Activated naive CD4-positive, alpha-beta T cell treated with anti-CD3 and anti-CD28 coated beads for 36 hours (primary cell): ENCODE results near the gene PPP1R13L. TPM values are rescaled to one million over a fixed set of nuclear protein-coding genes. Genes with fewer than 3 reads are reported as not detected.
"Not testable (repeated sequence)": the region's sequence is repeated elsewhere in the genome, so short reads cannot be mapped to it uniquely, and the experiment has no call there.

Experiments
- CTCF ChIA-PET: fragments of 350-600 bp; sonication (Branson Sonifier 250); formaldehyde crosslinking; loops from one replicate; lab custom pipeline; 2021; ENCODE audit warnings: antibody characterized with exemption; lab: Charles Lee
- DNase-seq: peaks from one replicate; pipeline ENCODE4 v3.0.0-alpha.2; 2020
- H3K27ac Mint-ChIP-seq: one replicate; pipeline ENCODE4 v1.8.0; 2021; ENCODE audit warnings: mild to moderate bottlenecking, mixed read lengths
- H3K27me3 Mint-ChIP-seq: one replicate; pipeline ENCODE4 v1.8.0; 2021; ENCODE audit warnings: low read depth, mixed read lengths
- H3K36me3 Mint-ChIP-seq: one replicate; pipeline ENCODE4 v1.8.0; 2021; ENCODE audit warnings: low read depth, mixed read lengths
- H3K4me1 Mint-ChIP-seq: one replicate; pipeline ENCODE4 v1.8.0; 2021; ENCODE audit warnings: low read depth, mixed read lengths
- H3K4me3 Mint-ChIP-seq: one replicate; pipeline ENCODE4 v1.8.0; 2021; ENCODE audit warnings: mild to moderate bottlenecking, moderate library complexity, mixed read lengths
- H3K9me3 Mint-ChIP-seq: one replicate; pipeline ENCODE4 v1.8.0; 2021; ENCODE audit warnings: mixed read lengths
- intact Hi-C: fragments of 100-400 bp; cut with micrococcal nuclease; formaldehyde crosslinking; loops from one replicate; pipeline ENCODE4 v1.15.1; 2023
- total RNA-seq, 2 experiments: library from RNA; stranded (reverse); gene quantifications; one replicate each; pipeline ENCODE4 v1.2.3, GENCODE V29; 2021

PPP1R13L gene
- total RNA-seq, 2 experiments from 2014 or later: 4.0 to 4.8 TPM

DNA sequence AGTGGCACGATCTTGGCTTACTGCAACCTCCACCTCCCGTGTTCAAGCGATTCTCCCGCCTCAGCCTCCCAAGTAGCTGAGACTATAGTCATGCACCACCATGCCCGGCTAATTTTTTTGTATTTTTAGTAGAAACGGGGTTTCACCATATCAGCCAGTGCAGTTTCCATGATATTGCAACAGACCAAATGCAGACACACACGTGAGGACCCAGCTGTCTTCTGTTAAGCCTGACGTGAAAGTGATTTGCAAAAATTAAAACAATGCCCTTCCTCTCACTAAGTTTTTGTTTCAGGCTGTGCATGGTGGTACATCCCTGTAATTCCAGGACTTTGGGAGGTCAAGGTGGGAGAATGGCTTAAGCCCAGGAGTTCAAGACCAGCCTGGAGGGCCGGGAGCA, 26.1 kb upstream of the PPP1R13L start:
- H3K4me3 Mint-ChIP-seq, H3K27ac Mint-ChIP-seq, intact Hi-C loops, DNase-seq, H3K36me3 Mint-ChIP-seq, H3K27me3 Mint-ChIP-seq, H3K9me3 Mint-ChIP-seq: not testable (repeated sequence)
- CTCF ChIA-PET: interaction anchor here (1.3 to 1.8 kb wide), 4 partner anchors 29 to 54 kb away, joined by 3 to 7 read pairs (median 4); no protein-coding TSS in a partner anchor
- peaks cover 14% of the 10 kb centered on the region for H3K4me1 Mint-ChIP-seq

DNA sequence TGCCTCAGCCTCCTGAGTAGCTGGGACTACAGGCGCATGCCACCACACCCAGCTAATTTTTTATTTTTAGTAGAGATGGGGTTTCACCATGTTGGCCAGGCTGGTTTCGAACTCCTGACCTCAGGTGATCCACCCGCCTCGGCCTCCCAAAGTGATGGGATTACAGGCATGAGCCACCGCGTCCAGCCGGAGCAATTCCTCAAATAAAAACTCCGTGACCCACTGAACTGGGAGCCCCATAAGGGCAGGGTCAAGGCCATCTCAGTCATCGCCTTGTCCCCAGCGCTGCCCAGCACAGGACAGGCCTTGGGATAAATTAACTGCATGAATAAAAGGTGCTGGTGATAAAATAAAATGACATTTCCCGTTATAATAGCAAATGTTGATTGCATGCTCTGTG, 25.0 kb upstream of the PPP1R13L start:
- H3K36me3 Mint-ChIP-seq, H3K27ac Mint-ChIP-seq: not testable (repeated sequence)

DNA sequence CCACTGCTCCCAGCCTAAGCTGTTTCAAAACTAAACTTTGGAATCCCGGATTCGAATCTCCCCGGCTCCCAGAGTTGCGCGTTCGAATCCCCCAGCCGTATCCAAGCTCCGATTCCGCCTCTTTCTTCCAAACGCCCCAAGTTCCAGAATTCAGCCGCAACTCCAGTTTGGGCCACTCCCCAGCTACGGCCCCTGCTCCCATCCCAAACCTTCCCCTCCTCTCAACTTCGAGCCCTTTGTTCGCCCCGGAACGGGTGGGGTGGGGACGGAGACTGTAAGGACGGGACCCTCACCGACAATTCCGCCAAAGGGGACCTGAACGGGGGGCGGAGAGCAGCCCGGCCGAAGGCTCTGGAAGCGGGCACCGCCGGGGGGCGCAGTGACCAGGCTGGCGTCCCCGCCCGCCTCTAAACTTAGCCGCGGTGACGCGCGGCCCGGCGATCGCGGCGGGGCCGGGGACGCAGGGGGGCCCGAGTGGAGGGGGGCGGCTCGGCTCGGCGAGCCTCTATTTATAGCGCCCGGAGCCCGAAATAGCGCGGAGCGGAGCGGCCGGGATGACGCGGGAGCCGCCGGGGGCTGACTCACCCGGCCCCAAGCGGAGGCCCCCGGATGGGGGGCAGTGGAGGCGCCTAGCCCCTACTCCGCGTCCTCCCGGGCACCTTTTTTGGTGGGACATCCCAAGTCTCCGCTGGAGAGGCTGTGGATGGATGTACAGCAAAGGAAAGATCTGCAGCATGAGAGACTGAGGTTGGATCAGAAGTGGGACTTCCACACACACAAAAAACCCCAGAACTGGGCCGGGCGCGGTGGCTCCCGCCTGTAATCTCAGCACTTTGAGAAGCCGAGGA, 23.7 kb upstream of the PPP1R13L start:
- CTCF ChIA-PET: interaction anchor here (0.5 to 2.9 kb wide), 8 partner anchors 9 to 57 kb away, joined by 3 to 16 read pairs (median 6); no protein-coding TSS in a partner anchor
- Mint-ChIP-seq H3K36me3 (no peaks in the 10 kb centered on the region), H3K4me1 (peaks cover 29% of the 10 kb centered on the region), H3K4me3 (peak overlapping the region; percentile 70), H3K27me3 (peaks cover 3% of the 10 kb centered on the region), H3K27ac (no peak overlapping the region), H3K9me3 (no peaks in the 10 kb centered on the region)
- intact Hi-C loops: loop anchor here (5.0 kb wide), 1 partner anchor 129 kb away; no protein-coding TSS in a partner anchor
- DNase-seq: peak; percentile 31

More for the DNA sequence above, 25.0 kb upstream of the PPP1R13L start:
- DNase-seq, H3K27me3 Mint-ChIP-seq, H3K9me3 Mint-ChIP-seq, H3K4me3 Mint-ChIP-seq: not testable (repeated sequence)
- CTCF ChIA-PET: interaction anchor here (1.8 kb wide), 1 partner anchor 28 kb away, joined by 5 read pairs; no protein-coding TSS in a partner anchor
- intact Hi-C loops: loop anchor here (5.0 kb wide), 1 partner anchor 127 kb away; no protein-coding TSS in a partner anchor
- H3K4me1 Mint-ChIP-seq: peaks cover 18% of the 10 kb centered on the region

DNA sequence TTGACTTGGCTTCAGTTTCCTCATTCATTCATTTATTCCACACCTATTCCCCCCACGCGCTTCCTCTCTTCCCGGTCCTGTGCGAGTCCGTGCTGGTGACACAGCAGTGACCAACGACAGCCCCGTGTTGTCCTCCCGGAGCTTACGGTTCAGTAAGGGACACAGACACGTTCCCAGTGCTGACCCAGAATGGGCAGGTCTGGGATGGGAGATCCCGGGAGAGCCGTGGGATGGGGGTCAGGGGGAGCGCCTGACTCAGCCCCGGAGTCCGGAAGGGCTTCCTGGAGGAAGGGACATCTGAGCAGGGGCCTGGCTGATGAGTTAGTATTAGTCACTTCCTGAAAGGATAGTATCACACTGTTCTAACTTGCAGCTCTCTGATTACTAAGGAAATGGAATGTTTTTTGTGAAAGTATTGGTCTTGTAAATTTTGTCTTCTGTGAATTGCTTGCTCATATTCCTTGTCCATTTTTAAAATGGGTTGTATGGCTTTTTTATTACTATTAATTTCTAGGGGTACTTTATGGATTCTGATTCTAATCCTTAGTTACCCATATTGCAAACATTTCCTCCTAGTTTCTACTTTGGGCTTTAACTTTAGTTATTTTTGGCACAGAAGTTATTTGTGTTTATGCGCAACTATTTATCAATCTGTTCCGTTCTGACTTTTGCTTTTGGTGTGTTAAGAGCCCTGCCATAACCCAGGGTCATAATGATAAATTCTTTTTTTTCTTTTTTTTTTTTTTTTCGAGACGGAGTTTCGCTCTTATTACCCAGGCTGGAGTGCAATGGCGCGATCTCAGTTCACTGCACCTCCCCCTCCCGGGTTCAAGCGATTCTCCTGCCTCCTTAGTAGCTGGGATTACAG, 19.6 kb upstream of the PPP1R13L start:
- peak; percentile 69 for DNase-seq
- Mint-ChIP-seq H3K27ac (peak overlapping the region; percentile 90), H3K9me3 (no peaks in the 10 kb centered on the region), H3K27me3 (peaks cover 3% of the 10 kb centered on the region), H3K36me3 (peaks cover 6% of the 10 kb centered on the region), H3K4me3 (peak overlapping the region; percentile 94), H3K4me1 (peaks cover 58% of the 10 kb centered on the region)
- intact Hi-C loops: loop anchor here (1.0 to 5.0 kb wide), 4 partner anchors 18 to 268 kb away; partner anchors contain the start of genes POLR1G, QPCTL and SNRPD2
- CTCF ChIA-PET: interaction anchor here (0.6 to 3.3 kb wide), 5 partner anchors 15 to 277 kb away, joined by 3 to 12 read pairs (median 3); no protein-coding TSS in a partner anchor

DNA sequence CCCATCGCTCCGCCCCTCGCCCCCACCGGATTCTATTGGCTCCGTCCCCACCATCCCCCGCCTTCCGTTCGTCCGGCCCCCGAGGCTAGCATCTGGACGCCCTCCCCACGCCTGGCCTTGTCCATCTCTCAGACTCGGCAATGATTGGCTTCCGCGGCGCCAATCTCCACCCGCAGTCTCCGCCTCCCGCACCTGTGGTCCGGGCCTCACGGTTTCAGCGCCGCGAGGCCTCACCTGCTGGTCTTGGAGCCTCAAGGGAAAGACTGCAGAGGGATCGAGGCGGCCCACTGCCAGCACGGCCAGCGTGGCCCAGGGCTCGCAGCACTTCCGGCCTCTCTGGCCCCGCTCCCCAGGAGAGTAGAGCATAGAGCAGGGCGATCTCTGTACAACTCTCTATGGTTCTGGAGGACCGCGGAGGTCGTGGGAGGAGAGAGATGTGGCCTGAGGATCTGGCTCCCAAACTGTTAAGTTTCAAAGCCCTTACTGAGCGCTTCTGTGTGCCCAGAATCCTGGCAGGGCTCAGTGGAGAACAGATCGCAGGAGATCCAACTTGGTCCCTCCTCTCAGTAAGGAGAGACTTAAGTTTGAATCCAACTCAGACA, 18.8 kb upstream of the PPP1R13L start, which contains the start of gene ERCC1:
Gene ERCC1 (minus strand): TSS at position 329 of the 602 bp plus-strand sequence. CDS start 543 bp downstream, outside the sequence.
- intact Hi-C loops: loop anchor here (1.0 to 5.0 kb wide), 3 partner anchors 17 to 269 kb away; partner anchors contain the start of genes POLR1G, QPCTL and SNRPD2
- no peaks in the 10 kb centered on the region for H3K9me3 Mint-ChIP-seq
- peaks cover 3% of the 10 kb centered on the region for H3K27me3 Mint-ChIP-seq
- H3K36me3 Mint-ChIP-seq: peaks cover 8% of the 10 kb centered on the region
- DNase-seq: peak; percentile 90
- H3K4me1 Mint-ChIP-seq: peaks cover 63% of the 10 kb centered on the region
- peak within 1 kb of the TSS; percentile 90 for H3K27ac Mint-ChIP-seq
- H3K4me3 Mint-ChIP-seq: peak within 1 kb of the TSS; percentile 94
- CTCF ChIA-PET: interaction anchor here (0.6 to 3.3 kb wide), 4 partner anchors 17 to 278 kb away, joined by 3 to 12 read pairs (median 4); partner anchors contain the start of gene PPP1R13L

DNA sequence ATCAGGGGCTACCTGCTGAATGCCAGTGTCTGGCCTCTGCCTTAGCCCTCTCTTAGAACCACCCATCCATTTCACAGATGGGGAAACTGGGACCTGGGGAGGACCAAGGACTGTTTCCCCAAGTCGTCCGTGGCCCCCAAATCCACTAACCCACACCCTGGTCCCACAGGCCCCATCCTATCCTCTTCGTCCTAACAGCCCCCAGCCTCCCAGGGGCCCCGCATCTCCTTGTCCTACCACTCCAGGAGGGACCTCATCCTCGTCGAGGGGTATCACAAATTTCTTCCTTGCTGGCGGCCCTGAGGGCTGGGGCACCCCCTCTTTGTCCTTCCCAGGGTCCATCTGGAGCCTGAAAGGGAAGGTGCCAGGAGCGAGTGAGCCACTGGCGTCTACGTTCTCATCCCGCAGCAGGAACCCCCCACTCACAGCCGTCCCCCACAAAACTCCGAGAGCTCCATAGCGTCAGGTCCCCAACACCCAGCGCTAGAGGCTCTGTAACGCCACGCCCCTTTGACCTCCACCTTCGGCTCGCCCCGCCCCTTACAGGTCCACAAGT, 18.2 kb upstream of the PPP1R13L start:
- Mint-ChIP-seq H3K27me3 (no peaks in the 10 kb centered on the region), H3K4me3 (peak overlapping the region; percentile 94), H3K9me3 (no peaks in the 10 kb centered on the region), H3K36me3 (peaks cover 10% of the 10 kb centered on the region), H3K27ac (peak overlapping the region; percentile 90), H3K4me1 (peaks cover 59% of the 10 kb centered on the region)
- CTCF ChIA-PET: interaction anchor here (0.6 to 1.0 kb wide), 2 partner anchors 16 to 18 kb away, joined by 3 to 4 read pairs; partner anchors contain the start of gene PPP1R13L
- intact Hi-C loops: loop anchor here (5.0 kb wide), 1 partner anchor 269 kb away; the partner anchor contains the start of genes QPCTL and SNRPD2
- no peak for DNase-seq

DNA sequence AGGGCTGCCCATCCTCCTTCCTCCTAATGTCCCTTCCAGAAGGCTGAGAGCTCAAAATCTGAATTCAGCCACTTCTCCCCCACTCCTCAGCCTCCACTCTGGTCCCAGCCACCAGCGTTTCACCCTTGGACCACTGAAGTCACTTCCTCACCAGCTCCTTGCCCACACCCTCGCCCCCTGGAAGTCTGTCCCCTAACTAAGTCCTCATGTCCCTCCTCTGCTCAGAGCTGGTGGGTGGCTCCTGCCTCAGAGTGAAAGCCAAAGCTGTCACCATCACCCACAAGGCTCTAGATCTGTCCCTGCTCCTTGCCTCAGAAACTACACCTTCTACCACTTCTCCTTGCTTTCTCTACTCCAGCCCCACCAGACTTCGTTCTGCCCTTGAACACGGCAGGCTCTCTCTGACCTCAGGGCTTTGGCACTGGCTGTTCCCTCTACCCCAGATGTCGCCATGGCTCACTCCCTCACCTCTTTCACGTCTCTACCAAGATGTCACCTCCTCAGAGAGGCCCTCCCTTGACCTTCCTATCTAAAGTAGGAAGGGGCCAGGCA, 17.2 kb upstream of the PPP1R13L start:
- Mint-ChIP-seq H3K4me3 (no peak overlapping the region), H3K27ac (no peak overlapping the region), H3K4me1 (peaks cover 52% of the 10 kb centered on the region), H3K36me3 (peaks cover 10% of the 10 kb centered on the region), H3K27me3 (no peaks in the 10 kb centered on the region), H3K9me3 (no peaks in the 10 kb centered on the region)
- no peak for DNase-seq
- intact Hi-C loops: loop anchor here (5.0 kb wide), 1 partner anchor 270 kb away; the partner anchor contains the start of genes QPCTL and SNRPD2
- CTCF ChIA-PET: interaction anchor here (0.7 to 1.6 kb wide), 3 partner anchors 21 to 83 kb away, joined by 3 to 5 read pairs (median 3); no protein-coding TSS in a partner anchor

DNA sequence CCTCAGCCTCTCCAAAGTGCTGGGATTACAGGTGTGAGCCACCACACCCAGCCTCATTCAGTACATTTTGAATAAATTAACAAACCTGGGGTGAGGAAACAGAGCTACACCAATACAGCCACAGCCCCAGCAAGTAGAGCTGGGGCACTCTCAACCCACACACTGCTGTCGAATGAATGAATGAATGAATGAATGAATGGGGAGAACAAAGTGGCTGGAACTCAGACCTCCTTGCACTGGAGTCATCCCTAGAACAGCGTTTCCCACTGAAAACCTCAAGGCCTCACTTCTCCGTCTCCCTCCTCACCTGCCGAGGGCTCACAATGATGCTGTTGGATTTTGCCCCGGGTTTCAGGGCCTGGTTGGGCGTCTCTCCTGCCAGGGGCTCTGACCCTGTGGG, 16.0 kb upstream of the PPP1R13L start:
- Mint-ChIP-seq H3K27ac (peak overlapping the region; percentile 36), H3K4me1 (peaks cover 50% of the 10 kb centered on the region), H3K36me3 (peaks cover 12% of the 10 kb centered on the region), H3K9me3 (no peaks in the 10 kb centered on the region), H3K27me3 (no peaks in the 10 kb centered on the region), H3K4me3 (no peak overlapping the region)
- CTCF ChIA-PET: interaction anchor here (0.9 to 1.6 kb wide), 2 partner anchors 20 to 58 kb away, joined by 3 to 5 read pairs; no protein-coding TSS in a partner anchor
- no peak for DNase-seq
- intact Hi-C loops: loop anchor here (5.0 kb wide), 1 partner anchor 271 kb away; the partner anchor contains the start of genes QPCTL and SNRPD2

DNA sequence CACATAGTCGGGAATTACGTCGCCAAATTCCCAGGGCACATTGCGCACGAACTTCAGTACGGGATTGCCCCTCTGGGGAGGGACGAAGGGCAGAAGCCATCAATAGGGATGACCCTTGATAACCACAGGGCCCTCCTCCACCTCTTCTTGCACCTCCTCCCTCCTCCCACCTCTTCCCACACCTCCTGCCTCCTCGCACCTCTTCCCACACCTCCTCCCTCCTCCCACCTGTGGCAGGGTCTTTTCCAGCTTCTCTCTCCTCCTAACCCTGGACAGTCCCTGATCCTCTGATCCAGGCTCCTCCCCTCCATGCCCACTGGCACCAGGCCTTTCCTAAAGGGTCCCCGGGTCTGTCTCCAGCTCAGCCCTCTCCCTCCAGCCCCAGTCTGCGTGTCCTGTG, 15.5 kb upstream of the PPP1R13L start:
- Mint-ChIP-seq H3K27me3 (no peaks in the 10 kb centered on the region), H3K4me1 (peaks cover 47% of the 10 kb centered on the region), H3K36me3 (peaks cover 16% of the 10 kb centered on the region), H3K27ac (peak overlapping the region; percentile 61), H3K4me3 (no peak overlapping the region), H3K9me3 (no peaks in the 10 kb centered on the region)
- CTCF ChIA-PET: interaction anchor here (0.6 to 0.9 kb wide), 2 partner anchors 59 to 1940 kb away, joined by 3 read pairs; no protein-coding TSS in a partner anchor
- DNase-seq: no peak
- intact Hi-C loops: loop anchor here (5.0 kb wide), 1 partner anchor 272 kb away; the partner anchor contains the start of genes QPCTL and SNRPD2

DNA sequence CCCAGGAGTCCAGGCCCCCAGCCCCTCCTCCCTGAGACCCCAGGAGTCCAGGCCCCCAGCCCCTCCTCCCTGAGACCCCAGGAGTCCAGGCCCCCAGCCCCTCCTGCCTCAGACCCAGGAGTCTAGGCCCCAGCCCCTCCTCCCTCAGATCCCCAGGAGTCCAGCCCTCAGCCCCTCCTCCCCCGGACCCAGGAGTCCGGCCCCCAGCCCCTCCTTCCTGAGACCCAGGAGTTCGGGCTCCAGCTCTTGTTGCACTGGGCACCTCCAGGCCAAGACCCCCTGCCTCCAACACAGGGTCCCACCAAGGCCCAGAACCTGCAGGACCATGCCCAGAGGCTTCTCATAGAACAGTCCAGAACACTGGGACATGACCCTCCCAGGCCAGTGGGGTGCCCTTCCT, 15.0 kb upstream of the PPP1R13L start:
- H3K36me3 Mint-ChIP-seq: peaks cover 16% of the 10 kb centered on the region
- no peaks in the 10 kb centered on the region for H3K9me3 Mint-ChIP-seq
- peaks cover 47% of the 10 kb centered on the region for H3K4me1 Mint-ChIP-seq
- H3K27ac Mint-ChIP-seq: no peak overlapping the region
- intact Hi-C loops: loop anchor here (5.0 kb wide), 1 partner anchor 272 kb away; the partner anchor contains the start of genes QPCTL and SNRPD2
- DNase-seq: no peak
- no peaks in the 10 kb centered on the region for H3K27me3 Mint-ChIP-seq
- CTCF ChIA-PET: interaction anchor here (0.6 to 0.9 kb wide), 2 partner anchors 59 to 1940 kb away, joined by 3 read pairs; no protein-coding TSS in a partner anchor
- no peak overlapping the region for H3K4me3 Mint-ChIP-seq
